HG03558 (cell line): ENCODE data around the gene UPK3B.
A peak's percentile ranks its signal among the peaks of the same experiment; 100 is the strongest.
"Not testable (repeated sequence)": the region's sequence is repeated elsewhere in the genome, so short reads cannot be mapped to it uniquely, and the experiment has no call there.

Experiments used
- ATAC-seq: cut with Tn5 transposase; IDR thresholded peaks from one replicate; pipeline ENCODE4 v1.9.1; 2021; ENCODE audit warnings: moderate number of reproducible peaks; ENCODE audit not compliant: unreplicated experiment; ENCODE audit errors: extremely low read depth

The UPK3B gene

GRCh38 chr7:76486618-76487017 lies 23.7 kb upstream of the UPK3B start:
- peak; percentile 92 for ATAC-seq

GRCh38 chr7:76487969-76488368 lies 22.4 kb upstream of the UPK3B start:
- not testable (repeated sequence) for ATAC-seq

- ATAC-seq: not testable (repeated sequence)
Observed at GRCh38 chr7:76492139-76492538, 18.2 kb upstream of the UPK3B start.

GRCh38 chr7:76495717-76496116 lies 14.6 kb upstream of the UPK3B start:
- not testable (repeated sequence) for ATAC-seq

- ATAC-seq: not testable (repeated sequence)
Observed at GRCh38 chr7:76497918-76498582, 12.3 kb upstream of the UPK3B start.

GRCh38 chr7:76498583-76499200 lies 11.7 kb upstream of the UPK3B start:
- ATAC-seq: not testable (repeated sequence)

- ATAC-seq: not testable (repeated sequence)
Observed at GRCh38 chr7:76499201-76499923, 11.0 kb upstream of the UPK3B start.

- ATAC-seq: not testable (repeated sequence)
Observed at GRCh38 chr7:76499924-76500241, 10.5 kb upstream of the UPK3B start.

- not testable (repeated sequence) for ATAC-seq
Observed at GRCh38 chr7:76502224-76502623, 8.1 kb upstream of the UPK3B start.

GRCh38 chr7:76502836-76503235 lies 7.5 kb upstream of the UPK3B start:
- not testable (repeated sequence) for ATAC-seq

- not testable (repeated sequence) for ATAC-seq
Observed at GRCh38 chr7:76503244-76503643, 7.1 kb upstream of the UPK3B start.

- ATAC-seq: not testable (repeated sequence)
Observed at GRCh38 chr7:76504351-76505167, 5.8 kb upstream of the UPK3B start.

- ATAC-seq: no peak
Observed at GRCh38 chr7:76505168-76506080, 4.9 kb upstream of the UPK3B start.

GRCh38 chr7:76506081-76506440 lies 4.3 kb upstream of the UPK3B start:
- ATAC-seq: no peak

- ATAC-seq: not testable (repeated sequence)
Observed at GRCh38 chr7:76506643-76507042, 3.7 kb upstream of the UPK3B start.

GRCh38 chr7:76507723-76508406 lies 2.5 kb upstream of the UPK3B start:
- ATAC-seq: no peak

- not testable (repeated sequence) for ATAC-seq
Observed at GRCh38 chr7:76511200-76511910, 1.0 kb downstream of the UPK3B start.
